Smooth muscle cell (in vitro differentiated cells): Measurements from ENCODE around the gene RP9. TPM values are rescaled to one million over a fixed set of nuclear protein-coding genes. Genes with fewer than 3 reads are reported as not detected.

Experiments used
- DNase-seq: peaks from one replicate; lab custom pipeline; 2025; ENCODE audit not compliant: unreplicated experiment; lab: John Stamatoyannopoulos, UW
- H2AFZ ChIP-seq: fragments of 200-600 bp; sonication (generic); 2 replicates; pipeline ENCODE4 v1.6.0; 2016; ENCODE audit warnings: antibody characterized with exemption, low read depth, mild to moderate bottlenecking
- H3F3A ChIP-seq: fragments of 200-600 bp; sonication (generic); 2 replicates; pipeline ENCODE4 v1.6.0; 2017; ENCODE audit warnings: antibody characterized with exemption, low read depth
- H3K27ac ChIP-seq: fragments of 200-600 bp; sonication (generic); 2 replicates; pipeline ENCODE4 v1.5.1; 2016; ENCODE audit warnings: low read depth, mild to moderate bottlenecking
- H3K27me3 ChIP-seq: fragments of 200-600 bp; sonication (generic); 2 replicates; pipeline ENCODE4 v1.6.1; 2016; ENCODE audit warnings: low read depth, mild to moderate bottlenecking
- H3K36me3 ChIP-seq: fragments of 200-600 bp; sonication (generic); 2 replicates; pipeline ENCODE4 v1.5.1; 2016; ENCODE audit warnings: low read depth
- H3K4me1 ChIP-seq: fragments of 200-600 bp; sonication (generic); 2 replicates; pipeline ENCODE4 v1.5.1; 2016; ENCODE audit warnings: low read depth
- H3K4me2 ChIP-seq: fragments of 200-600 bp; sonication (generic); 2 replicates; pipeline ENCODE4 v1.6.0; 2016; ENCODE audit warnings: mild to moderate bottlenecking
- H3K4me3 ChIP-seq: fragments of 200-600 bp; sonication (generic); 2 replicates; pipeline ENCODE4 v1.5.1; 2016; ENCODE audit warnings: mild to moderate bottlenecking
- H3K79me2 ChIP-seq: fragments of 200-600 bp; sonication (generic); 2 replicates; pipeline ENCODE4 v1.6.0; 2016; ENCODE audit warnings: low read depth, mild to moderate bottlenecking
- H3K9ac ChIP-seq: fragments of 200-600 bp; sonication (generic); 2 replicates; pipeline ENCODE4 v1.6.0; 2016; ENCODE audit warnings: low read depth
- H3K9me3 ChIP-seq: fragments of 200-600 bp; sonication (generic); replicated peaks from 2 replicates; pipeline ENCODE4 v1.5.1; 2016; ENCODE audit warnings: low read depth
- H4K20me1 ChIP-seq: fragments of 200-600 bp; sonication (generic); 2 replicates; pipeline ENCODE4 v1.6.0; 2016; ENCODE audit warnings: low read depth
- WGBS: methylation state at CpG from one replicate; pipeline ENCODE4 v1.1.7; 2016; ENCODE audit warnings: low lambda C conversion rate; 5-methylcytosine and 5-hydroxymethylcytosine counted together
- polyA plus RNA-seq: library from polyadenylated mRNA; unstranded; fragments of >200 nt; fragmentation: Nextera tagmentation; extraction: Ambion mirVana; gene quantifications from 2 replicates; pipeline ENCODE4 v1.2.1, GENCODE V29; 2016
- total RNA-seq: library from RNA; depleted of rRNA; stranded (reverse); fragments of >200 nt; gene quantifications from 2 replicates; pipeline ENCODE4 v1.2.3, GENCODE V29; 2014
- TF ChIP-seq, protein P1 (sequence below): fragments of 200-600 bp; sonication (generic); IDR thresholded peaks from 2 replicates; pipeline ENCODE4 v1.5.1; 2017; ENCODE audit warnings: borderline replicate concordance, mild to moderate bottlenecking, antibody characterized with exemption; ENCODE audit not compliant: insufficient read depth, poor library complexity, severe bottlenecking

The RP9 gene
- total and polyA plus RNA-seq, 2 experiments from 2014 or later: 15.3 to 28.3 TPM

DNA sequence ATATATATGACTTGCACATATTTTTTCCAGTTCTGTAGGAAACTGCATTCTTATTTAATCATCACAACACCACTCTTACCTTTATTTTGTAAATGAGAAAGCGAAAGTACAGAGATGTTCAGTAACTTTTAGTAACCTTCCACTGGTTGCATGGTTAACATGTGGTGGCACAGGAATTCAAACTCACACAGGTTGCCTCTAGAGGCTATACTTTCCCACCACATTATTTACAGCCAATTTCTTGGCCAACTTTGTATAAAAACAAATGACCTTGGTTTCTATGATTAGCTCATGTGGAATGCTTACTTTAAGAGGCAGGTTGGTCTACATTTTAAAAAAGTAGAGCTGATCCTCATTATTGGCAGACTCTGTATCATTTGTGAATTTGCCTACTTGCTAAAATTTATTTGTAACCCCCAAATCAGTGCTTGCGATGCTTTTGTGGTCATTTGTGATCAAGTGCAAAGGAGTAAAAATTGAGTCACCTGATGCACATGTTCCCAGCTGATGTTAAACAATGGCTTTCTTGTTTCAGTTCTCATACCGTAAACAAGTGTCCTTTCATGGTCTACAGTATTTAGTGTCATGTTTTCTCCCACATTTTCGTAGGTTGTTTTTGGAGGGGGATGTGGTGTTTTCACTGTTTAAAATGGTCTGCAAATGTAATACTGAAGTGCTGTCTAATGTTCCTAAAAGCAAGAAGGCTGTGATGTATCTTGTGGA lies 35.0 kb upstream of the RP9 start:
- TF ChIP-seq, protein P1, sequence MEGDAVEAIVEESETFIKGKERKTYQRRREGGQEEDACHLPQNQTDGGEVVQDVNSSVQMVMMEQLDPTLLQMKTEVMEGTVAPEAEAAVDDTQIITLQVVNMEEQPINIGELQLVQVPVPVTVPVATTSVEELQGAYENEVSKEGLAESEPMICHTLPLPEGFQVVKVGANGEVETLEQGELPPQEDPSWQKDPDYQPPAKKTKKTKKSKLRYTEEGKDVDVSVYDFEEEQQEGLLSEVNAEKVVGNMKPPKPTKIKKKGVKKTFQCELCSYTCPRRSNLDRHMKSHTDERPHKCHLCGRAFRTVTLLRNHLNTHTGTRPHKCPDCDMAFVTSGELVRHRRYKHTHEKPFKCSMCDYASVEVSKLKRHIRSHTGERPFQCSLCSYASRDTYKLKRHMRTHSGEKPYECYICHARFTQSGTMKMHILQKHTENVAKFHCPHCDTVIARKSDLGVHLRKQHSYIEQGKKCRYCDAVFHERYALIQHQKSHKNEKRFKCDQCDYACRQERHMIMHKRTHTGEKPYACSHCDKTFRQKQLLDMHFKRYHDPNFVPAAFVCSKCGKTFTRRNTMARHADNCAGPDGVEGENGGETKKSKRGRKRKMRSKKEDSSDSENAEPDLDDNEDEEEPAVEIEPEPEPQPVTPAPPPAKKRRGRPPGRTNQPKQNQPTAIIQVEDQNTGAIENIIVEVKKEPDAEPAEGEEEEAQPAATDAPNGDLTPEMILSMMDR: no peak

DNA sequence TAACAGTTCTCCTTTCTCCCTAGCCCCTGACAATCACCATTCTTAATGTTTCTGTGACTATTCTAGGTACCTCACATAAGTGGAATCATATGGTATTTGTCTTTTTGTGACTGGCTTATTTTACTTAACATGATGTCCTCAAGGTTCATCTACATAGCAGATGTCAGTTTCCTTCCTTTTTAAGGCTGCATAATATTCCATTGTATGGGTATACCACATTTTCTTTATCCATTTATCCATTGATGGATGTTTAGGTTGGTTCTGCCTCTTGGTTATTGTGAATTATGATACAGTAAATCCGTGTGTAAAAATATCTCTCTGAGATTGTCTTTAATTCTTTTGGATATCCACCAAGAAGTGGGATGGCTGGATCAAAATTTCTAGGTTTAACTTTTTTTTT lies 33.4 kb upstream of the RP9 start:
- Histone ChIP-seq H3K9me3 (no peaks in the 10 kb centered on the region), H3K4me2 (no peak overlapping the region), H3K4me3 (no peak overlapping the region), H4K20me1 (peaks cover 14% of the 10 kb centered on the region), H3K36me3 (no peaks in the 10 kb centered on the region), H3K79me2 (no peaks in the 10 kb centered on the region), H3K27ac (no peak overlapping the region), H3K9ac (no peak overlapping the region), H3K4me1 (no peaks in the 10 kb centered on the region), H2AFZ (no peak overlapping the region), H3K27me3 (no peaks in the 10 kb centered on the region), H3F3A (no peaks in the 10 kb centered on the region)
- TF ChIP-seq, protein P1: no peak
- WGBS: 79% methylated on average over 1 of the region's 1 CpG
- DNase-seq: no peak

More for the DNA sequence above, 35.0 kb upstream of the RP9 start:
- no peak overlapping the region for H3K4me2 ChIP-seq
- no peak overlapping the region for H3K27ac ChIP-seq
- no peaks in the 10 kb centered on the region for H3F3A ChIP-seq
- H4K20me1 ChIP-seq: peaks cover 14% of the 10 kb centered on the region
- no peak overlapping the region for H2AFZ ChIP-seq
- no peak for DNase-seq
- H3K4me1 ChIP-seq: no peaks in the 10 kb centered on the region
- no peaks in the 10 kb centered on the region for H3K36me3 ChIP-seq
- no peaks in the 10 kb centered on the region for H3K9me3 ChIP-seq
- H3K4me3 ChIP-seq: no peak overlapping the region
- no peaks in the 10 kb centered on the region for H3K79me2 ChIP-seq
- no peak overlapping the region for H3K9ac ChIP-seq
- 65% methylated on average over 4 of the region's 4 CpGs for WGBS
- no peaks in the 10 kb centered on the region for H3K27me3 ChIP-seq

DNA sequence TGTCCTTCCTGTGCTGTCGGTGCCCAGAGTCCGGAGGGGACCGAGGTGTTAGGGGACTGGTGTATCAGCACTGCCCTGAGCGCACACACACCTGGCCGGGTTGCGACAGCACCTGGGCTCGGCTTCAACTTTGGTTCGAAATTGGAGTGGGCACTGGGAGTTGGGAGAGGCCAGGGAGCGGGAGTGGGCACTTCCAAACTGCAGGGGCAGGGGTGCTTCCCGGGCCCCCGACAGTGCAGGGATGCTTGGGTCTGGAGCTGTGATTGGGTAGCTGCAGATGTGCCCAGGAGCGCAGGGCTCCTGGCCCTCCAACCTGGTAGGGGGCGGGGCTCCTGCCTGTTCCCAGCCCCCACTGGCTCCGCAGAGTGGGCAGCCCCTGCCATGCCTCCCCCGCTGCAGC lies 27.9 kb upstream of the RP9 start:
- Histone ChIP-seq H3K4me1 (no peaks in the 10 kb centered on the region), H2AFZ (no peak overlapping the region), H3K27me3 (no peaks in the 10 kb centered on the region), H3F3A (no peaks in the 10 kb centered on the region), H3K4me3 (no peak overlapping the region), H3K79me2 (peaks cover 23% of the 10 kb centered on the region), H4K20me1 (peaks cover 9% of the 10 kb centered on the region), H3K4me2 (no peak overlapping the region), H3K36me3 (no peaks in the 10 kb centered on the region), H3K9me3 (no peaks in the 10 kb centered on the region), H3K27ac (no peak overlapping the region), H3K9ac (no peak overlapping the region)
- WGBS: 86% methylated on average over 15 of the region's 15 CpGs
- DNase-seq: no peak
- TF ChIP-seq, protein P1: no peak

DNA sequence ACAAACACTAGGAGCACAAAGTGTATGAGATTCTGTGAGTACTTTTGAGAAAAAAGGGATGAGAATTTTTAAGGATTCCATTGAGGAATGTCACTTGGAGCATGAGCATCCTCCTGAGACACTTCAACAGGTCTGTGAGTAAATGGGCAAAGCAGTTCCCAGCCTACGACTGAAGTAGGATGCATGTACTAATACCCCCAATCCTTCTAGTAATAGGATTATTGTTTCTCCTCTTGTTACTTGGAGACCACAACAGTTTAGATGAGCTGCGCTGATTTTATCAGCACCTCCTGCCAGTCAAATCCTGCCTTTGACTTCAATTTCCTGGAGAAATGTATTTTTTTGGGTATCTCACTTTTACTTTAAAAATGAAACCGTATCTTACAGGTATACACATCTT lies 21.0 kb upstream of the RP9 start:
- Histone ChIP-seq H2AFZ (peak overlapping the region; percentile 99), H3K36me3 (no peaks in the 10 kb centered on the region), H3K4me3 (peak overlapping the region; percentile 78), H3K27ac (no peak overlapping the region), H3K9me3 (no peaks in the 10 kb centered on the region), H3K27me3 (no peaks in the 10 kb centered on the region), H3K4me2 (peak overlapping the region; percentile 93), H3F3A (peaks cover 3% of the 10 kb centered on the region), H3K4me1 (peaks cover 20% of the 10 kb centered on the region), H3K79me2 (peaks cover 24% of the 10 kb centered on the region), H3K9ac (peak overlapping the region; percentile 42), H4K20me1 (no peaks in the 10 kb centered on the region)
- DNase-seq: no peak
- TF ChIP-seq, protein P1: no peak
- 51% methylated on average over 3 of the region's 3 CpGs for WGBS
